Stomach (tissue), 9 donors: Measurements from ENCODE around the gene CSMD2. TPM values are rescaled to one million over a fixed set of nuclear protein-coding genes. Genes with fewer than 3 reads are reported as not detected.

ENCODE experiments used
- DNase-seq, 2 donors: peaks; one replicate each; pipeline versions ENCODE4 v3.0.0 to v3.0.0-alpha.2; 2013 to 2019
- H3K27ac ChIP-seq, 5 donors: fragments of 200-600 bp in 4 of 5; sonication (generic) in 4 of 5; one replicate each; pipeline ENCODE4 v1.5.1; 2013 to 2019; ENCODE audit warnings: mild to moderate bottlenecking in 1 of 5, moderate library complexity in 1 of 5
- H3K27me3 ChIP-seq, 3 donors: fragments of 200-600 bp; sonication (generic); one replicate each; pipeline ENCODE4 v1.5.1; 2017 to 2019; ENCODE audit warnings: mixed run types in 1 of 3
- H3K36me3 ChIP-seq, 4 donors: fragments of 200-600 bp; sonication (generic); 1 replicate in 3 of 4; 2 replicates in 1 of 4; pipeline ENCODE4 v1.5.1; 2016 to 2019
- H3K4me1 ChIP-seq, 4 donors: fragments of 200-600 bp; sonication (generic); one replicate each; pipeline ENCODE4 v1.5.1; 2016 to 2019
- H3K4me3 ChIP-seq, 4 donors: fragments of 200-600 bp; sonication (generic) in 3 of 4; one replicate each; pipeline ENCODE4 v1.5.1; 2016 to 2019; ENCODE audit warnings: mild to moderate bottlenecking in 1 of 4
- H3K9me3 ChIP-seq, 4 donors: fragments of 200-600 bp; sonication (generic); one replicate each; pipeline ENCODE4 v1.5.1; 2016 to 2019
- EP300 ChIP-seq: sonication (generic); formaldehyde crosslinking; IDR thresholded peaks from one replicate; pipeline ENCODE4 v1.6.1; 2017; ENCODE audit warnings: antibody characterized with exemption
- POLR2A ChIP-seq, 4 donors: fragments of 450-650 bp; IDR thresholded peaks; one replicate each; pipeline ENCODE4 v1.6.1; 2016; ENCODE audit warnings: antibody characterized with exemption in 4 of 4, control low read depth in 2 of 4, mild to moderate bottlenecking in 1 of 4, moderate library complexity in 1 of 4
- POLR2AphosphoS5 ChIP-seq, 3 donors: sonication (generic); formaldehyde crosslinking; IDR thresholded peaks; one replicate each; pipeline ENCODE4 v1.6.1; 2016; ENCODE audit warnings: antibody characterized with exemption in 3 of 3
- WGBS, 5 donors: extraction: QIAGEN DNeasy Blood & Tissue Kit in 3 of 5; methylation state at CpG; one replicate each; pipeline versions ENCODE4 v1.1.5 to v1.1.7; 2013 to 2018; 5-methylcytosine and 5-hydroxymethylcytosine counted together
- intact Hi-C: fragments of 100-400 bp; cut with DNase I; formaldehyde crosslinking; loops from one replicate; pipeline ENCODE4 v1.15.1; 2023; ENCODE audit warnings: low total_unique reads
- polyA plus RNA-seq, 3 donors: library from polyadenylated mRNA; stranded (reverse); fragments of 200-250 nt; gene quantifications; one replicate each; pipeline ENCODE4 v1.2.3, GENCODE V29; 2013
- total RNA-seq, 5 donors: library from RNA; depleted of rRNA; stranded (reverse); fragments of >200 nt; gene quantifications; one replicate each; pipeline versions ENCODE4 v1.1.0 to v1.2.3, GENCODE V29; 2014 to 2016
- TF ChIP-seq, protein P1 (sequence below), 7 experiments: fragments of 450-650 bp in 4 of 7; fragments of 200-600 bp in 3 of 7; sonication (generic) in 3 of 7; IDR thresholded peaks; one replicate each; pipeline ENCODE4 v1.5.1; 2016 to 2019; ENCODE audit warnings: antibody characterized with exemption in 7 of 7, control low read depth in 2 of 7, mild to moderate bottlenecking in 1 of 7
- donor health status: healthy with polysubstance abuse.
- donor health status: Bipolar disorder and iron deficiency.
- donor health status: healthy.

Gene CSMD2
- total and polyA plus RNA-seq, 8 donors: 0.10 to 3.5 (median 0.37) TPM; not detected in 1

DNA sequence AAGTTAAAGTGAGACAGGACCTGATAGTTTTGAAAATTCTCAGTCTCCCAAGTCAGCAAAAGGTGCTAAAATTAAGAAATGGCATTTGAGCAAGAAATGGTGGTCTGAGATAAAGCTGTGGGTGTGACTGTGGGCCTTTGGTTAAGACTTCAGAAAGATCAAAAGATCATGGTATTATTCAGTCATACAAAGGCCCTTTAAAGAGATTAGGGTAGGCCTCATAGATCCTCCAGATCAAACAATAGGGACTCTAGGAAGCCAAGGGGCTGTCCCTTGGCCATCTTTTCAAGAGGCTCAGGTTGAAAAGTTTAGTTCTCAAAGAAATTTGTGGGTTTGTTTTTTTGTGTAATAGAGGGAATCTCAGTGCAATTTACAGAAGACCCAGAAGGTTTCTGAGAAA lies 292.8 kb downstream of the CSMD2 start:
- intact Hi-C loops: no loop called here
- no peak overlapping the region for H3K4me3 ChIP-seq
- no peaks in the 10 kb centered on the region for H3K4me1 ChIP-seq
- H3K27ac ChIP-seq: no peak overlapping the region
- no peaks in the 10 kb centered on the region for H3K9me3 ChIP-seq
- TF ChIP-seq EP300 (no peak), POLR2A (IDR thresholded peaks at IDR 0.05) (no peak), POLR2AphosphoS5 (IDR thresholded peaks at IDR 0.05) (no peak)
- TF ChIP-seq, protein P1, sequence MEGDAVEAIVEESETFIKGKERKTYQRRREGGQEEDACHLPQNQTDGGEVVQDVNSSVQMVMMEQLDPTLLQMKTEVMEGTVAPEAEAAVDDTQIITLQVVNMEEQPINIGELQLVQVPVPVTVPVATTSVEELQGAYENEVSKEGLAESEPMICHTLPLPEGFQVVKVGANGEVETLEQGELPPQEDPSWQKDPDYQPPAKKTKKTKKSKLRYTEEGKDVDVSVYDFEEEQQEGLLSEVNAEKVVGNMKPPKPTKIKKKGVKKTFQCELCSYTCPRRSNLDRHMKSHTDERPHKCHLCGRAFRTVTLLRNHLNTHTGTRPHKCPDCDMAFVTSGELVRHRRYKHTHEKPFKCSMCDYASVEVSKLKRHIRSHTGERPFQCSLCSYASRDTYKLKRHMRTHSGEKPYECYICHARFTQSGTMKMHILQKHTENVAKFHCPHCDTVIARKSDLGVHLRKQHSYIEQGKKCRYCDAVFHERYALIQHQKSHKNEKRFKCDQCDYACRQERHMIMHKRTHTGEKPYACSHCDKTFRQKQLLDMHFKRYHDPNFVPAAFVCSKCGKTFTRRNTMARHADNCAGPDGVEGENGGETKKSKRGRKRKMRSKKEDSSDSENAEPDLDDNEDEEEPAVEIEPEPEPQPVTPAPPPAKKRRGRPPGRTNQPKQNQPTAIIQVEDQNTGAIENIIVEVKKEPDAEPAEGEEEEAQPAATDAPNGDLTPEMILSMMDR (IDR thresholded peaks at IDR 0.05): no peak
- H3K27me3 ChIP-seq: peaks cover 0 to 4% (median 0%) of the 10 kb centered on the region in 3 donors
- DNase-seq: no peak
- no peaks in the 10 kb centered on the region for H3K36me3 ChIP-seq

DNA sequence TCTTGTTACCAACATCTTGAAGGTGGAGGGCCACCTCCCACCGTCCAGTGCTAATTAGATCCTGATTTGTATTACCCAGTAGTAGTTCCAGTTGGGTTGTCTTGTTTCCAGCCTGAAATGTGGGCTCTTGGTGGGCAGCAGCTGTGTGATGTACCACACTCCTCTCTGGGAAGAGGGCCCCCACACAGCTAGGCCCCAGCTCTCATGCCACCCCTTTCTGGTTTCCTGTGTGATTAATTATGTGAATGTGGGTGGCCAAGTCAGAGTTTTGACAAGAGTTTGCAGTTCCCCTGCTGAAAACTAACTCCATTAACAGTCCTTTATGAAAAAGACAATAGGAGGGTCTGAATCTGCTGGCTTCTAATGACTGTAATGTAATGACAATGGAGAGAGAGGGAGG lies 297.3 kb downstream of the CSMD2 start:
- no peak for TF ChIP-seq EP300
- TF ChIP-seq, protein P1 (IDR thresholded peaks at IDR 0.05): no peak
- no peak for TF ChIP-seq POLR2AphosphoS5 (IDR thresholded peaks at IDR 0.05)
- no peak for TF ChIP-seq POLR2A (IDR thresholded peaks at IDR 0.05)
- no peak for DNase-seq
- WGBS, 5 donors: 62 to 91% (median 78%) methylated on average over 1 of the region's 1 CpG
- Histone ChIP-seq H3K4me1 (no peaks in the 10 kb centered on the region), H3K36me3 (no peaks in the 10 kb centered on the region), H3K27ac (no peak overlapping the region), H3K4me3 (no peak overlapping the region), H3K27me3 (peaks cover 0 to 26% (median 0%) of the 10 kb centered on the region in 3 donors), H3K9me3 (no peaks in the 10 kb centered on the region)
- intact Hi-C loops: no loop called here

DNA sequence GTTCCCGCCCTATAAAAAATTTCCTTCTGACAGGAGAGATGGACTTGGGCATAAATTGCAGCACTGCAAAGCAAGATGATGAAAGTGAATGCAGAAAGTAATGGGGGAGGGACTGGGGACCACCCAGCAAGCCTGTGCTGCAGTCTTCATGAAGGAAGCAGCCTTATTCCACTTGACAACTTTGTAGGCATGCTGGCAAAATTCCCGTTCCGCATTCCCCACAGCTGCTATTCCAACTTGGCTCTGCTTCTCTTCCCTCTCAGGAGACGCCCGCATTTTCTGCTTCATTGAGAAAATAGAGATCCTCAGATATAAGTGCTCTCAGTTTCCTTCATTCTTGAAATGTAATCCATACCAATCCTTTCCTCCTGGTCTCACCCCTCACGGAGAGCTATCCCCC lies 298.7 kb downstream of the CSMD2 start:
- intact Hi-C loops: no loop called here
- 52 to 73% (median 67%) methylated on average over 6 of the region's 6 CpGs for WGBS, 5 donors
- H3K36me3 ChIP-seq: no peaks in the 10 kb centered on the region
- peak in 1 of 2 donors; percentile 45 for DNase-seq
- H3K9me3 ChIP-seq: no peaks in the 10 kb centered on the region
- H3K27me3 ChIP-seq: peaks cover 0 to 26% (median 0%) of the 10 kb centered on the region in 3 donors
- no peak overlapping the region for H3K27ac ChIP-seq
- no peaks in the 10 kb centered on the region for H3K4me1 ChIP-seq
- H3K4me3 ChIP-seq: no peak overlapping the region
- TF ChIP-seq, protein P1 (IDR thresholded peaks at IDR 0.05): no peak
- TF ChIP-seq POLR2AphosphoS5 (IDR thresholded peaks at IDR 0.05) (no peak), POLR2A (IDR thresholded peaks at IDR 0.05) (no peak), EP300 (no peak)

DNA sequence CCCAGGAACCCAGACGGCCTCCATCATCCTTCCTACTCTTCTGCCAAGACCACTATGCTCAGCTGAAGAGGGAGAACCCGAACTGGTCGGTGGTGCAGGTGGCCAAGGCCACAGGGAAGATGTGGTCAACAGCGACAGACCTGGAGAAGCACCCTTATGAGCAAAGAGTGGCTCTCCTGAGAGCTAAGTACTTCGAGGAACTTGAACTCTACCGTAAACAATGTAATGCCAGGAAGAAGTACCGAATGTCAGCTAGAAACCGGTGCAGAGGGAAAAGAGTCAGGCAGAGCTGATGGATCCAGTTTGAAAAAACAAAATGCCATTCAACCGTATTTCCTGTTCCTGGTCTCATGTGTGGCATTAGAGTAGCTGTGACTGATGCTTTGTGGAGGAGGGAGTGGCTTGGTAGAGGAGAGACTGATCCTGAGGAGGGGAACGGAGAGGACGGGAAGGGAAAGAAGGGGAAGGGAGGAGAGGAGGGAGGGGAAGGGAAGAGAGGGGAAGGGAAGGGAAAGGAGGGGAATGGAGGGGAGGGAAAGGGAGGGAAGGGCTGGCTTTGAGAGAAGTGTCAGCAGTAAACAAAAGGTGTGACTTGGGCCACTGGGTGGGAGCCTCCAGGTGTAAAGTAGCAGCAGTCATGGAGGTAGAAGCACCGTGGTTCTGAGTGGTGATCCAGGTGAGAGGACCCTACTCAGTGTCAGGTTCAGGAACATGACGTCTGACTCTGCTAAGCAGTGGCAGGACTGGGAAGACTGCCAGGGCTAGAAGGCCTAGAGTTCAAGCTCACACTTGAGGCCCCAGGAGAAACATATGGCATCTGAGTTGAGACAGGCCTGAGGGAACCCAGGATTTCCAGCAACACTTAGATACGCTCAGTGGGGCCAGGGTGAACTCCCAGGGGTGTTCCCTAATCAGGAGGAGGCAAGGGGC lies 300.3 kb downstream of the CSMD2 start:
- Histone ChIP-seq H3K4me1 (no peaks in the 10 kb centered on the region), H3K27ac (no peak overlapping the region), H3K4me3 (no peak overlapping the region), H3K36me3 (no peaks in the 10 kb centered on the region), H3K27me3 (peaks cover 0 to 26% (median 0%) of the 10 kb centered on the region in 3 donors), H3K9me3 (no peaks in the 10 kb centered on the region)
- DNase-seq: no peak
- intact Hi-C loops: no loop called here
- WGBS, 5 donors: 62 to 73% (median 65%) methylated on average over 14 of the region's 14 CpGs
- TF ChIP-seq, protein P1 (IDR thresholded peaks at IDR 0.05): no peak
- no peak for TF ChIP-seq POLR2A (IDR thresholded peaks at IDR 0.05)
- TF ChIP-seq POLR2AphosphoS5 (IDR thresholded peaks at IDR 0.05): no peak
- no peak for TF ChIP-seq EP300
